HepG2 (cell line): ENCODE results near the gene ZMYND19. TPM values are rescaled to one million over a fixed set of nuclear protein-coding genes. Genes with fewer than 3 reads are reported as not detected.

Source experiments
- AHDC1 ChIP-seq: sonication (generic); formaldehyde crosslinking; IDR thresholded peaks from 2 replicates; pipeline ENCODE4 v1.5.1; 2020; ENCODE audit warnings: mild to moderate bottlenecking, missing genetic modification reagents, borderline replicate concordance
- E2F2 ChIP-seq: sonication (generic); formaldehyde crosslinking; IDR thresholded peaks from 2 replicates; pipeline ENCODE4 v1.4.0; 2020; ENCODE audit warnings: missing genetic modification reagents, borderline replicate concordance
- IRF2 ChIP-seq: IDR thresholded peaks from 2 replicates; pipeline ENCODE4 v1.6.1; 2018; ENCODE audit warnings: missing genetic modification reagents, missing compliant biosample characterization
- THRA ChIP-seq: sonication (generic); formaldehyde crosslinking; IDR thresholded peaks from 2 replicates; pipeline ENCODE4 v1.4.0; 2020; ENCODE audit warnings: missing genetic modification reagents, borderline replicate concordance
- ZHX2 ChIP-seq, 2 experiments: sonication (generic) in 1 of 2; formaldehyde crosslinking in 1 of 2; IDR thresholded peaks; 2 replicates each; pipeline versions ENCODE4 v1.6.1 to v1.9.0; 2014 to 2022; ENCODE audit warnings: antibody characterized with exemption in 1 of 2, borderline replicate concordance in 1 of 2, inconsistent platforms in 1 of 2, low read depth in 1 of 2, missing genetic modification reagents in 1 of 2
- ZNF138 ChIP-seq: sonication (generic); formaldehyde crosslinking; IDR thresholded peaks from 2 replicates; pipeline ENCODE4 v1.5.0; 2020; ENCODE audit warnings: mild to moderate bottlenecking, low read depth, missing genetic modification reagents
- polyA plus RNA-seq, 8 experiments: library from polyadenylated mRNA; depleted of rRNA in 3 of 8; stranded (reverse) in 7 of 8; unstranded in 1 of 8; fragments of >200 nt; fragmentation: Illumina TruSeq in 4 of 8; extraction: Trizol in 4 of 8; gene quantifications; 2 replicates each; pipeline versions ENCODE4 v1.2.1 to v1.2.3, GENCODE V29; 2011 to 2016; ENCODE audit warnings: low read depth in 4 of 8, missing spikeins in 1 of 8, mixed read lengths in 1 of 8; ENCODE audit not compliant: insufficient read depth in 1 of 8
- total RNA-seq, 5 experiments: library from RNA; depleted of rRNA; stranded (reverse); fragments of >200 nt; fragmentation: Illumina TruSeq; extraction: Trizol; gene quantifications; 2 replicates each; pipeline ENCODE4 v1.2.3, GENCODE V29; 2016; ENCODE audit warnings: low read depth in 1 of 5

The ZMYND19 gene
- total and polyA plus RNA-seq, 2 of the 13 experiments (the other 11 are each of a cell fraction or from before 2014, with no cell fraction given) = 21.3 to 38.7 TPM

DNA sequence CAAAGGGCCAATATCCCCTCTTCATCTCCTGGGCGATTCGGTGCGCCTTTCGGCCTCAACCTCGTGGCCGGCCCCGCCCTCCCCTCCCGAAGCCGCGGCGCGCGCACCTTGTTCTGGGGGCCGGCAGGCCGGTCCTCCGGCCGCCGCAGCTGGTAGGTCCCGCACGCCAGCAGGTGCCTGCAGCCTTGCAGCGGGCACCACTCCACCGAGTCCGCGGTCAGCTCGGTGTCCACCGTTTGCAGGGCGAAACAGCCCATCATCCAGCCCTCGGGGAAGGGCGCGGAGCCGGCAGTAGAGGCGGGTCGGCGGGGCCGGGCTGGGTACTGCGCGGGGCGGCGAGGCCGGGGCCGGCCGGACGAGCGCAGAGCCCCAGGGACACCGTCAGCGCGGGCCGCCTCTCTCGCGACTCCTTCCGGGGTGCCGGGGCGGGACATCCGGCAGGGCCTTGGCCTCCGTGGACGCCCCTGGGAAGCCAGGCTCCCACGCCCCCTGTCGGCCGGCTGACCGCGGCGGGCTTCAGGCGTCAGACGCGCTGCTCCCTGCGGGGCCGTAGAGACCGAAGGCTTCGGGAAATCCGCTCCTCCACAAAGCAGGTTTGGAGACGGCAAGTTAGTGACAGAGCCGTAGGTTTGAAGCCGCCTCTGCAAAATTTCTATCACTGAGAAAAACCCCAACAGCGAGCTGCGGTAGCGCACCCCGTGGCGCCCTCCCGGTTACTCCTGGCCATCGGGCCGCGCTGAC lies 11.6 kb downstream of the ZMYND19 start, which contains the start of gene DPH7 (continued):
- TF ChIP-seq THRA = peak; percentile 33; the same call in 1 of the 2 replicates
- peak; percentile 28; the same call in 1 of the 2 replicates for TF ChIP-seq ZNF138 (CRISPR knock-in tag)
- peak; percentile 55 for TF ChIP-seq AHDC1 (CRISPR knock-in tag)
- 0 out of 2 replicates have a peak, but pooled peaks have one; percentile 36 for TF ChIP-seq E2F2
- TF ChIP-seq ZHX2 (IDR thresholded peaks at IDR 0.05; ENCODE audit: low read depth) = no peak
- TF ChIP-seq ZHX2 (CRISPR knock-in tag; IDR thresholded peaks at IDR 0.05; ENCODE audit: borderline replicate concordance) = 0 out of 2 replicates have a peak, but pooled peaks have one; percentile 36
- peak; percentile 84 for TF ChIP-seq IRF2 (CRISPR knock-in tag)
